Measurements from ENCODE around the gene GAPVD1. TPM values are rescaled to one million over a fixed set of nuclear protein-coding genes. Genes with fewer than 3 reads are reported as not detected.
A peak's percentile ranks its signal among the peaks of the same experiment; 100 is the strongest.

Gene GAPVD1
- total and polyA plus RNA-seq, 2 of the 13 experiments (the other 11 are each of a cell fraction or from before 2014, with no cell fraction given): 11.1 to 33.2 TPM

DNA sequence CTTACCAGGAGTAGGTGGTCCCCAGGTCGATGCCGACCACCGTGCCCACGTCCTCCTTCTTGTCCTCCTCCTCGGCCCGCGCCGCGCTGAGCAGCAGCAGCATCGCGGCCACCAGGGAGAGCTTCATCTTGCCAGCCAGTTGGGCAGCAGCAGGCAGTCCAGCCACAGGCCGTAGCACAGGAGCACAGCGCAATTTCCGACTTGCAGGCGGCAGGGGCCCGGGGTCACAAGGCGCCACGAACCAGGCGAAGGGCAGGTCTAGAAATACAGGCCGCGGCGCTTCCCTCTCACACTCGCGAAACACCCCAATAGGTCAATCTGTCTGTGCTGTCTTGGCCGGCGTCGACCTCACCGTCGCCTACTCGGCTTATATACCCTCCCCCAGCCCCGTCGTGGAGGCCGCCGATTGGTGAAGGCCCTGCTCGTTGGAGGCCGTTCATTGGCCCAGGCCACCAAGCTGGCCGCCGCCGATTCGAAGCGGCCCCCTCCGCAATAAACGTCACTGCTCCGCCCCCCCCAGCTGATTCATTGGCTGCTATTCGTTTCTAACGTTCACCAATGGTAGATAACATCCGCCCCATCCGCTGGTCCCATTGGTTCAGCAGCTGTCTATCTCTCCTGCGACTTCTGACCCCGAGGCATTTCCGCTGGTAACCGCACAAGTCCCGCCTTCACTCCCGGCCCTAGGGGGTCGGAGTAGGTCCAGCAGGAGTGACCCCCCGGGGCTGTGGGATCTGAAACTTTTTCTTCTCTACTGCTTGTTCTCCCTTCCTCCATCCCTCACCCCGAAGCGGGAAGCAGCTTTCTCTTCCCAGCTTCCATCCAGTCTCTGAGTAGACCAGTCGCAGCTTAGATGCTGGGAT is 20.4 kb upstream of the GAPVD1 start, which contains the start of gene HSPA5 (continued):
- TF ChIP-seq, protein P1, sequence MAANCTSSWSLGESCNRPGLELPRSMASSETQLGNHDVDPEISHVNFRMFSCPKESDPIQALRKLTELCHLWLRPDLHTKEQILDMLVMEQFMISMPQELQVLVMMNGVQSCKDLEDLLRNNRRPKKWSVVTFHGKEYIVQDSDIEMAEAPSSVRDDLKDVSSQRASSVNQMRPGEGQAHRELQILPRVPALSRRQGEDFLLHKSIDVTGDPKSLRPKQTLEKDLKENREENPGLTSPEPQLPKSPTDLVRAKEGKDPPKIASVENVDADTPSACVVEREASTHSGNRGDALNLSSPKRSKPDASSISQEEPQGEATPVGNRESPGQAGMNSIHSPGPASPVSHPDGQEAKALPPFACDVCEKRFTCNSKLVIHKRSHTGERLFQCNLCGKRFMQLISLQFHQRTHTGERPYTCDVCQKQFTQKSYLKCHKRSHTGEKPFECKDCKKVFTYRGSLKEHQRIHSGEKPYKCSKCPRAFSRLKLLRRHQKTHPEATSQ (CRISPR knock-in tag; IDR thresholded peaks at IDR 0.05; ENCODE audit: borderline replicate concordance): no peak; the same call in 1 of the 2 replicates
- no peak for TF ChIP-seq ZNF546 (CRISPR knock-in tag; conservative IDR thresholded peaks at IDR 0.05)
- TF ChIP-seq RNF219 (CRISPR knock-in tag; IDR thresholded peaks at IDR 0.05): 0 out of 2 replicates have a peak, but pooled peaks have one; percentile 24
- peak; percentile 78 for TF ChIP-seq AFF4 (CRISPR knock-in tag; IDR thresholded peaks at IDR 0.05)
- TF ChIP-seq ZNF34 (CRISPR knock-in tag; IDR thresholded peaks at IDR 0.05; ENCODE audit: borderline replicate concordance): 0 out of 2 replicates have a peak, but pooled peaks have one; percentile 37
- TF ChIP-seq ZNF10 (CRISPR knock-in tag; IDR thresholded peaks at IDR 0.05; ENCODE audit: borderline replicate concordance, low read depth): no peak
- TF ChIP-seq BRD4 (CRISPR knock-in tag; IDR thresholded peaks at IDR 0.05): peak; percentile 75; the same call in 1 of the 2 replicates
- TF ChIP-seq, protein P2, sequence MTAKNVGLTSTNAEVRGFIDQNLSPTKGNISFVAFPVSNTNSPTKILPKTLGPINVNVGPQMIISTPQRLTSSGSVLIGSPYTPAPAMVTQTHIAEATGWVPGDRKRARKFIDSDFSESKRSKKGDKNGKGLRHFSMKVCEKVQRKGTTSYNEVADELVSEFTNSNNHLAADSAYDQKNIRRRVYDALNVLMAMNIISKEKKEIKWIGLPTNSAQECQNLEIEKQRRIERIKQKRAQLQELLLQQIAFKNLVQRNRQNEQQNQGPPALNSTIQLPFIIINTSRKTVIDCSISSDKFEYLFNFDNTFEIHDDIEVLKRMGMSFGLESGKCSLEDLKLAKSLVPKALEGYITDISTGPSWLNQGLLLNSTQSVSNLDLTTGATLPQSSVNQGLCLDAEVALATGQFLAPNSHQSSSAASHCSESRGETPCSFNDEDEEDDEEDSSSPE (CRISPR knock-in tag; IDR thresholded peaks at IDR 0.05): no peak
- 0 out of 2 replicates have a peak, but pooled peaks have one; percentile 79 for TF ChIP-seq ZNF383 (CRISPR knock-in tag; IDR thresholded peaks at IDR 0.05; ENCODE audit: borderline replicate concordance)
- TF ChIP-seq IKZF4 (CRISPR knock-in tag; IDR thresholded peaks at IDR 0.05; ENCODE audit: borderline replicate concordance, low read depth, not compliant biosample characterization): peak; percentile 56
- no peak for TF ChIP-seq MAFF (IDR thresholded peaks at IDR 0.05; ENCODE audit: low read depth, low read length)
- TF ChIP-seq KLF13 (CRISPR knock-in tag; IDR thresholded peaks at IDR 0.05): no peak
- TF ChIP-seq PHF21A (CRISPR knock-in tag; IDR thresholded peaks at IDR 0.05): peak; percentile 36; the same call in 1 of the 2 replicates
- TF ChIP-seq KLF6 (CRISPR knock-in tag; IDR thresholded peaks at IDR 0.05): peak; percentile 44; the same call in 1 of the 2 replicates
- TF ChIP-seq ZBTB8A (CRISPR knock-in tag; IDR thresholded peaks at IDR 0.05; ENCODE audit: borderline replicate concordance, low read depth): no peak
- no peak for TF ChIP-seq CBFB (CRISPR knock-in tag; IDR thresholded peaks at IDR 0.05)
- TF ChIP-seq GTF2F1 (IDR thresholded peaks at IDR 0.05; ENCODE audit: low read length): peak; percentile 89
- TF ChIP-seq, protein P3, sequence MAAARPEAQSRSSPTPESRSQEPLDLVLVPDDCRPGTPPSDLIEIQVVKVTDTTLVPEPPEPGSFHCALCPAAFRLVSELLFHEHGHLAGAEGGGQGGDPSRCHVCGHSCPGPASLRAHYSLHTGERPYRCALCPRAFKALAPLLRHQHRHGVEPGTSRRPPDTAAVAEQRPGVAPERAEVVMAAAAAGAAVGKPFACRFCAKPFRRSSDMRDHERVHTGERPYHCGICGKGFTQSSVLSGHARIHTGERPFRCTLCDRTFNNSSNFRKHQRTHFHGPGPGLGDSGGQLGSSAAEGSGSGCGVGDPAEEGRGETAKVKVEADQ (CRISPR knock-in tag; IDR thresholded peaks at IDR 0.05; ENCODE audit: borderline replicate concordance): no peak; the same call in none of the 2 replicates
